ENCODE measurements around the gene STIL. TPM values are rescaled to one million over a fixed set of nuclear protein-coding genes. Genes with fewer than 3 reads are reported as not detected.

The STIL gene
- polyA plus RNA-seq, 6 donors from 2014 or later = 0.12 to 1.2 (median 0.85) TPM; not detected in 1

DNA sequence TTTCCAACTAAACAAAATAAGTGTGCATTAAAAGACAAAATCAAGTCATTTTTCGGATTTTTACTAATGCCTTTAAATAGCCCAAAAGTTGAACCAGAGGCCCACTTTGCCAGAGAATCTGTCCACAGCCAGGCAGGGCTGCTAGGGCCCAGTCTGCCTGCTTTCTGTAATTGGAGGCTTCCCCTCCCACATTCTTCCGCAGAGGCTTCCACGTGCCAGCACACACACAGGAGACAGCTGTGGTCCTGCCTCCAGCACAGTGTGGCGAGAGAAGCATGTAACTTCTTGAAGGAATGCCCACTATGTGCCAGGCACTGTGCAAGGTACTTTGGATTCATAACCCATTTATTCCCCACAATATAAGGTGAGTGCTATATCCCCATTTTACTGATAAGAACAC lies 112.8 kb downstream of the STIL start:
- Mint-ChIP-seq H3K27ac (no peak overlapping the region), H3K4me3 (no peak overlapping the region), H3K27me3 (peaks cover 25 to 29% (median 28%) of the 10 kb centered on the region in 3 donors), H3K4me1 (peaks cover 0 to 10% (median 6%) of the 10 kb centered on the region in 3 donors), H3K36me3 (no peaks in the 10 kb centered on the region), H3K9me3 (peaks cover 0 to 13% (median 3%) of the 10 kb centered on the region in 7 donors)
- DNase-seq (no peak), ATAC-seq (ENCODE audit: low read depth in 2 of 2) (no peak)

Other genes starting within 250 kb of the STIL start
- gene CYP4Z1, start 246.9 kb downstream of the STIL start, polyA plus RNA-seq (ENCODE audit: low read depth in 6 of 6) = not detected
- gene CYP4A22, start 176.7 kb downstream of the STIL start, polyA plus RNA-seq (ENCODE audit: low read depth in 6 of 6) = not detected
- 1 to 10 TPM in 3 of 6 donors, under 1 TPM in 2, not detected in 1; 0.72 to 9.2 (median 2.6) TPM for gene PDZK1IP1, start 124.1 kb downstream of the STIL start, polyA plus RNA-seq (ENCODE audit: low read depth in 6 of 6)
- gene TAL1, start 81.9 kb downstream of the STIL start, polyA plus RNA-seq (ENCODE audit: low read depth in 6 of 6) = 1 to 10 TPM in 1 of 6 donors, under 1 TPM in 2, not detected in 3; 0.08 to 1.0 (median 0.36) TPM
- gene CMPK1, start 19.6 kb upstream of the STIL start, polyA plus RNA-seq (ENCODE audit: low read depth in 6 of 6) = 100 to 1,000 TPM; 124 to 195 (median 140) TPM
- gene FOXE3, start 102.1 kb upstream of the STIL start, polyA plus RNA-seq (ENCODE audit: low read depth in 6 of 6) = not detected
- under 1 TPM in 5 of 6 donors, not detected in 1; 0.05 to 0.37 (median 0.07) TPM for gene FOXD2, start 123.9 kb upstream of the STIL start, polyA plus RNA-seq (ENCODE audit: low read depth in 6 of 6)